Bronchial epithelial cell (primary cell): Measurements from ENCODE around the gene CD200. TPM values are rescaled to one million over a fixed set of nuclear protein-coding genes. Genes with fewer than 3 reads are reported as not detected.

ENCODE experiments used
- DNase-seq: peaks from one replicate; pipeline ENCODE4 v3.0.0-alpha.2; 2010; ENCODE audit warnings: low read depth
- FAIRE-seq: peaks from 2 replicates; lab custom pipeline; 2011; peaks lifted over from hg19 to GRCh38; lab: Jason Lieb, UNC
- H3K27me3 ChIP-seq: 2 replicates; pipeline ENCODE4 v1.5.1; 2011; ENCODE audit warnings: low read length; ENCODE audit not compliant: control insufficient read depth, insufficient read depth
- H3K36me3 ChIP-seq: 2 replicates; pipeline ENCODE4 v1.5.1; 2011; ENCODE audit warnings: low read length; ENCODE audit not compliant: control insufficient read depth, insufficient read depth
- H3K4me3 ChIP-seq: 2 replicates; pipeline ENCODE4 v1.5.1; 2011; ENCODE audit warnings: mild to moderate bottlenecking, low read depth, low read length, control low read depth
- total RNA-seq: library from RNA; depleted of rRNA; stranded (reverse); fragments of >200 nt; gene quantifications from 2 replicates; pipeline ENCODE4 v1.2.1, GENCODE V29; 2014
- TF ChIP-seq, protein P1 (sequence below): IDR thresholded peaks from 2 replicates; pipeline ENCODE4 v1.5.1; 2011; ENCODE audit warnings: mild to moderate bottlenecking, moderate library complexity, low read length, control low read depth, inconsistent platforms; ENCODE audit not compliant: insufficient read depth, severe bottlenecking

The CD200 gene
- total RNA-seq, 1 donor from 2014 or later: 0.53 TPM

DNA sequence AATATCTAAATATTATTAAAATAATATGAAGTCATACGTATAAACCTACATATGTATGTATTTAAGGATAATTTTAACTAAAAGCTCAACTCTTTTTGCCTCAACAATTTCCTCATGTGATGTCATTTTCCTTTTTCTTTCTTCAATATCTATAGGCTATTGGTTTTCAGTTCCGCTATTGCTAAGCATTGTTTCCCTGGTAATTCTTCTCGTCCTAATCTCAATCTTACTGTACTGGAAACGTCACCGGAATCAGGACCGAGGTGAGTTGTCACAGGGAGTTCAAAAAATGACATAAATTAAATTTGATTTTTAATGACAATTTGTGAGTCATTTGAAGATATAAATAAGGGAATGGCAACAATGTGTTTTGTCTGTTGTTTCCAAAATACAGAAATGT, 16.6 kb downstream of the CD200 start:
- Histone ChIP-seq H3K4me3 (no peak overlapping the region), H3K27me3 (peaks cover 2% of the 10 kb centered on the region), H3K36me3 (no peaks in the 10 kb centered on the region)
- FAIRE-seq: no peak
- TF ChIP-seq, protein P1, sequence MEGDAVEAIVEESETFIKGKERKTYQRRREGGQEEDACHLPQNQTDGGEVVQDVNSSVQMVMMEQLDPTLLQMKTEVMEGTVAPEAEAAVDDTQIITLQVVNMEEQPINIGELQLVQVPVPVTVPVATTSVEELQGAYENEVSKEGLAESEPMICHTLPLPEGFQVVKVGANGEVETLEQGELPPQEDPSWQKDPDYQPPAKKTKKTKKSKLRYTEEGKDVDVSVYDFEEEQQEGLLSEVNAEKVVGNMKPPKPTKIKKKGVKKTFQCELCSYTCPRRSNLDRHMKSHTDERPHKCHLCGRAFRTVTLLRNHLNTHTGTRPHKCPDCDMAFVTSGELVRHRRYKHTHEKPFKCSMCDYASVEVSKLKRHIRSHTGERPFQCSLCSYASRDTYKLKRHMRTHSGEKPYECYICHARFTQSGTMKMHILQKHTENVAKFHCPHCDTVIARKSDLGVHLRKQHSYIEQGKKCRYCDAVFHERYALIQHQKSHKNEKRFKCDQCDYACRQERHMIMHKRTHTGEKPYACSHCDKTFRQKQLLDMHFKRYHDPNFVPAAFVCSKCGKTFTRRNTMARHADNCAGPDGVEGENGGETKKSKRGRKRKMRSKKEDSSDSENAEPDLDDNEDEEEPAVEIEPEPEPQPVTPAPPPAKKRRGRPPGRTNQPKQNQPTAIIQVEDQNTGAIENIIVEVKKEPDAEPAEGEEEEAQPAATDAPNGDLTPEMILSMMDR: no peak
- DNase-seq: no peak

- no peak overlapping the region for H3K4me3 ChIP-seq
- no peaks in the 10 kb centered on the region for H3K36me3 ChIP-seq
- no peak for FAIRE-seq
- DNase-seq: no peak
- H3K27me3 ChIP-seq: peaks cover 2% of the 10 kb centered on the region
- TF ChIP-seq, protein P1: no peak
Measured at GRCh38 chr3:112350018-112350810, 17.3 kb downstream of the CD200 start.

GRCh38 chr3:112351036-112351435, 18.1 kb downstream of the CD200 start:
- TF ChIP-seq, protein P1: no peak
- H3K4me3 ChIP-seq: no peak overlapping the region
- no peaks in the 10 kb centered on the region for H3K27me3 ChIP-seq
- no peak for FAIRE-seq
- no peaks in the 10 kb centered on the region for H3K36me3 ChIP-seq
- DNase-seq: no peak

DNA sequence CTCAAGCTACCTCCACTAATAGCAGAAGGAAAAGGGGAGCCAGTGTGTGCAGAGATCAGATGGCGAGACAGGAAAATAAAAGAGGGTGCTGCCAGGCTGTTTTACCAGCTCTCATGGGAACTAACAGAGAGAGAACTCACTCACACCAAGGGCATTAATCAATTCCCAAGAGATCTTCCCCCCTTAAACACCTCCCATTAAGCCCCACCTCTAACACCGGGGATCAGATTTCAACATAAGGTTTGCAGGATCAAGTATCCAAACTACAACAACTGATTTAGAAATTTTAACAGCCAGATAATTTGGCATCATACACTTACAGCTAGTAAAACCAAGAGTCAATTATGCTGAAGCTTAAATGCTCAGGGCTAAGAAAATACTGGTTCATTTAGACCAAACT, 18.9 kb downstream of the CD200 start:
- DNase-seq (no peak), FAIRE-seq (no peak)
- no peaks in the 10 kb centered on the region for H3K27me3 ChIP-seq
- TF ChIP-seq, protein P1: no peak
- H3K36me3 ChIP-seq: no peaks in the 10 kb centered on the region
- no peak overlapping the region for H3K4me3 ChIP-seq

GRCh38 chr3:112352720-112353119, 19.8 kb downstream of the CD200 start:
- FAIRE-seq (no peak), DNase-seq (no peak)
- Histone ChIP-seq H3K27me3 (no peaks in the 10 kb centered on the region), H3K36me3 (no peaks in the 10 kb centered on the region), H3K4me3 (no peak overlapping the region)
- TF ChIP-seq, protein P1: no peak
